HG02571 (cell line): ENCODE data around the gene NIPAL4.
"Not testable (repeated sequence)": the region's sequence is repeated elsewhere in the genome, so short reads cannot be mapped to it uniquely, and the experiment has no call there.

Source experiments
- ATAC-seq: cut with Tn5 transposase; IDR thresholded peaks from one replicate; pipeline ENCODE4 v1.9.1; 2021; ENCODE audit warnings: mild to moderate bottlenecking, moderate library complexity; ENCODE audit not compliant: unreplicated experiment

NIPAL4 gene

GRCh38 chr5:157482702-157483101 lies 22.7 kb downstream of the NIPAL4 start:
- not testable (repeated sequence) for ATAC-seq

GRCh38 chr5:157484768-157485167 lies 24.8 kb downstream of the NIPAL4 start:
- ATAC-seq: no peak

- no peak for ATAC-seq
Observed at GRCh38 chr5:157485340-157485739, 25.3 kb downstream of the NIPAL4 start.

- ATAC-seq: no peak
Observed at GRCh38 chr5:157485811-157486210, 25.8 kb downstream of the NIPAL4 start.

GRCh38 chr5:157486221-157486681 lies 26.2 kb downstream of the NIPAL4 start:
- ATAC-seq: no peak

GRCh38 chr5:157486861-157487260 lies 26.8 kb downstream of the NIPAL4 start:
- no peak for ATAC-seq

- no peak for ATAC-seq
Observed at GRCh38 chr5:157487358-157487757, 27.3 kb downstream of the NIPAL4 start.

- no peak for ATAC-seq
Observed at GRCh38 chr5:157491471-157491995, 31.5 kb downstream of the NIPAL4 start.

GRCh38 chr5:157492886-157493285 lies 32.9 kb downstream of the NIPAL4 start:
- ATAC-seq: no peak

GRCh38 chr5:157494178-157494832 lies 34.3 kb downstream of the NIPAL4 start:
- no peak for ATAC-seq

GRCh38 chr5:157496864-157497263 lies 36.9 kb downstream of the NIPAL4 start:
- no peak for ATAC-seq

GRCh38 chr5:157497875-157498611 lies 38.0 kb downstream of the NIPAL4 start:
- ATAC-seq: no peak

GRCh38 chr5:157502143-157502647 lies 42.2 kb downstream of the NIPAL4 start:
- ATAC-seq: peak; percentile 60

- ATAC-seq: no peak
Observed at GRCh38 chr5:157504053-157504452, 44.0 kb downstream of the NIPAL4 start.

- ATAC-seq: no peak
Observed at GRCh38 chr5:157505496-157505895, 45.5 kb downstream of the NIPAL4 start.

- ATAC-seq: no peak
Observed at GRCh38 chr5:157506066-157506590, 46.1 kb downstream of the NIPAL4 start.

- ATAC-seq: no peak
Observed at GRCh38 chr5:157506981-157507780, 47.2 kb downstream of the NIPAL4 start.

GRCh38 chr5:157509093-157509492 lies 49.1 kb downstream of the NIPAL4 start:
- ATAC-seq: no peak

GRCh38 chr5:157509587-157509986 lies 49.6 kb downstream of the NIPAL4 start:
- ATAC-seq: no peak

GRCh38 chr5:157510682-157511081 lies 50.7 kb downstream of the NIPAL4 start:
- no peak for ATAC-seq
